GM21576 (cell line): ENCODE data around the gene GRAMD1A.
"Not testable (repeated sequence)": the region's sequence is repeated elsewhere in the genome, so short reads cannot be mapped to it uniquely, and the experiment has no call there.

Source experiments
- ATAC-seq: cut with Tn5 transposase; IDR thresholded peaks from one replicate; pipeline ENCODE4 v1.9.1; 2021; ENCODE audit warnings: mild to moderate bottlenecking, moderate library complexity; ENCODE audit not compliant: unreplicated experiment

GRAMD1A gene

DNA sequence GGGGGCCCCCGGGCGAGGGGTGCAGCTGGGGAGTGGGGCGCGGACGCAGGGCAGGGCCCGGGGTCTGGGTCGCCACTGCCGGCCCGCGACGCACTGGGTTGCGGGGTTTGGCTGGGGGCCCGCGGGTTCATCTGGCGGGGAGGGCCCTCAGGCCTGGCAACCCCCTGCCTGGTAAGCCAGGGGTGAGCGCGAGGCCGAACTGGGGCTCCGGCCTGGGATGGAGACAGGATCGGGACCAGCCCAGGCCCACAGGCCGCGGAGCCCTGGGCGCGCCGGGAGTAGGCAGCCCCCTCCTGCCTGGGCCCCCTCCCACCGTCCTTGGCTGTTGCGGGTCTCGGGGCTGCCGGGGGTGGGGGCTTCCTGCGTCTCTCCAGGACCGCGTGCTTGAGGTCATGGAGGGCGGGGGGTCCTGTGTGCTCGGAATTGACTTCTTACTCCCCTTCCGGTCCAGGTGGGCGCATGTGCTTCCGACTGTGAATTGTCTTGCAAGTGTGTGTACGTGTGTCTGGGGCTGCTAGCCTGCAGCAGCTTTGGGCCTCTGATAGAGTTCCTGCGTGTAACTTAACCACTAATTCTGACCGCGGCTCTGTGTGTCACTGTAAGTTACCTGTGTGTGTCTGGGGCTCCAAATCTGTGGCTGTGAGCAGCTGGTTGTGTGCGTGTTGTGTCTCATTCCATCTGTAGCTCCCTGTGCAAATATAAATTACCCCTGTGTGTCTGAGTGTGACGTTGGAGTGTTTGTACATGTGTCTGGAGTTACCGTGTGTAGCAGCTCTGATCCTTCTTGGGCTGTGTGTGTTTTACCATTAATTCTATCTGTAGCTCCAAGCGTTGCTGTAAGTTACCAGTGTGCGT is 751 bp downstream of the GRAMD1A start:
- ATAC-seq = no peak

DNA sequence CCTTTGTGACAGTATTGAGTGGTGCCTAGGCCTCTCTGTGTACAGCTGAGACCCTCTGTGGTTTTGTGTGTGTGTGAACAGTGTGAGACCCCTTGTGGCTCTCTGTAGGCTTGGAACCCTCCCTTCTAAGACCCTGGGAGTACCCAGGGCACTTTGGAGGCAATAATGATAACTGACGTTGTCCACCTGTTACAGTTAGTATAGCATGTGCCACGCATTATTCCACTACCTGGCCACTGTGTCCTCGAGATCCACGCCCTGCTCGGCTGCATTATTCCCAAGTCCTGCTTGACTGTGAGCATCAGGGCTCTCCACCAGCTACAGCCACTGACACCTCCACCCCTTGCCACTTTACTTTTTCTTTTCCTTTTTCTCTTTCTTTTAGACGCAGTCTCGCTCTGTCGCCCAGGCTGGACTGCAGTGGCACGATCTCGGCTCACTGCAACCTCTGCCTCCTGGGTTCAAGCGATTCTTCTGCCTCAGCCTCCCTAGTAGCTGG is 2.0 kb downstream of the GRAMD1A start:
- ATAC-seq = no peak

DNA sequence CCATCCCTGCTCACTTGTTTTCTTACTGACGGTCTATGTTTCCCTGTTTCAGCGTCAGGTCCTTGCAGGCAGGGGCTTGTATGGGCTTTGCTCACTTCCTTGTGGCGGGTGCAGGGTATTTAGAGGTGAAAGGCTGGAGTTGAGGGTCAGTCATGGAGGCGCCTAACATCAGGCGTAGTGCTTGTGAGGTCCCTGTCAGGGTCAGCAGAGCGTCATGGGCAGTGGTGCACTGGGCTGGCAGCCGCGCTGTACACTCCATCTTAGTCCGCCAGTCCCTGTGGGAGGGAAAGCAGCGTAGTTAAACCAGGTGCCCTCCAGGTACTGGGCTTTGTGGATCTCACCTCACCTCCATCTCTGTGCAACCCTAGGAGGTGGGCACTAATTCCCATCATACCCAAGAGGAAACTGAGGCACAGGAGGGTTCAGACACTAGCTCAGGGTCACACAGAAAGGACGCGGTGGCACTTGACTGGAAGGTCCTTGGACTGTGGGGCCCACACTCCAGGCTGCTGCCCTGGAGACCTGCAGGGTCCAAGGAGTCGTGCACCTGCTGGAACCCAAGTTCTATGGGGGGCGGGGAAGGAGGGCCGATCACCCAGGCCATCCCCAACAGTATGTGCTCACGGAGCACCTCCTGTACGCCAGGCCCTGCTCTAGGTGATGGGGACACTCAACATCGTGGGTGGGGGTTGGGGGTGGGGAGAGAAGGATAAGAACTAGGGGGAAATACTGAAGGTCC is 4.6 kb downstream of the GRAMD1A start:
- no peak for ATAC-seq

GRCh38 chr19:35005256-35005977 is 5.3 kb downstream of the GRAMD1A start:
- no peak for ATAC-seq

DNA sequence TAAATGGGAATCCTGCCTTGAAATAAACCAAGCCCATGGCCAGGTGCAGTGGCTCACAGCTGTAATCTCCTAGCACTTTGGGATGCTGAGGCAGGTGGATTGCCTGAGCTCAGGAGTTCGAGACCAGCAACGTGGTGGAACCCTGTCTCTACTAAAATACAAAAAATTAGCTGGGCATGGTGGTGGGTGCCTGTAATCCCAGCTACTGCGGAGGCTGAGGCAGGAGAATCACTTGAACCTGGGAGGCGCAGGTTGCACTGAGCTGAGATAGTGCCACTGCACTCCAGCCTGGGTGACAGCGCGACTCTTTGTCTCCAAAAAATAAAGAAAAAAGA is 5.9 kb downstream of the GRAMD1A start:
- not testable (repeated sequence) for ATAC-seq

DNA sequence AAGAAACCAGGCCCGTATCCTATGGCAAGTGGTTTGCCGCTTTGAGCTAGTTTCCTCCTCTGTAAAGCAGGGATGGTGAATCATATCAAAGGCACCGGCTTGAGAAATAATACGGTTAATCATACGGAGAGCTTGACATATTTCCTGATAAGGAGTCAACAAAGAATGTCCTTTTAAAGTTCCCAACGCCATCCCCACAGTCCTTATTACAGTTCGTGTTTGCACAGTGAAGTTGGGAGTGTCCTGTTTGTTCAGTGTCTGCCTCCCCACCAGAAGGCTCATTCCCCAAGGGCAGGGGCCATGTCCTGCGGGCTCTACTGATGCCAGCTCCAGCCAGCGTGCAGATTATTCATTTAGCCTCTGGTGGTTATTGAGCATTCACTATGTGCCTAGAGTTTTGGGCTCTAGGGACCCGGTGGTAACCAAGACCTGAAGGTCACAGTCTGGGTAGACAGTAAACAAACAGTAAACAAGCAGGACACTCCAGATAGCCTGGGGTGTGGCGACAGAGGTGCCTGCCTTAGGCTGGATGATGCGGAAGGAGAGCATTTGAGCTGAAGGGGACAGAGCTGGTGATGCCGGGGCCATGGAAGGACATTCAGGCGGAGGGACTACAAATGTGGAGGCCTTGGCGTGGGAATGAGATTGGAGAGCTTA is 6.3 kb downstream of the GRAMD1A start:
- ATAC-seq = no peak

DNA sequence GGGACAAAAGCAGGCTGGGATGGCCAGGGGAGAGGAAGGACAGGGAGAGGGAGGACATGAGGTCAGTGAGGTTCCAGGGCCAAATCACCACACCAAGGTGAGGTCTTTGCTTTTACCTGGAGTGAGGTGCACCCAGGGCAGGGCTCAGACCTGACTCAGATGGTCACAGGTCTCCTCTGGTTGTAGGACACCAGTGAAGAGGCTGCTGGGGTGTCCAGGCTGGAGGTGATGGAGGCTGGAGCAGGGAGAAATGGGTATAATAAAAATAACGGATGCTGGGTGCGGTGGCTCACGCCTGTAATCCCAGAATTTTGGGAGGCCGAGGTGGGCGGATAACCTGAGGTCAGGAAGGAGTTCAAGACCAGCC is 6.9 kb downstream of the GRAMD1A start:
- no peak for ATAC-seq

DNA sequence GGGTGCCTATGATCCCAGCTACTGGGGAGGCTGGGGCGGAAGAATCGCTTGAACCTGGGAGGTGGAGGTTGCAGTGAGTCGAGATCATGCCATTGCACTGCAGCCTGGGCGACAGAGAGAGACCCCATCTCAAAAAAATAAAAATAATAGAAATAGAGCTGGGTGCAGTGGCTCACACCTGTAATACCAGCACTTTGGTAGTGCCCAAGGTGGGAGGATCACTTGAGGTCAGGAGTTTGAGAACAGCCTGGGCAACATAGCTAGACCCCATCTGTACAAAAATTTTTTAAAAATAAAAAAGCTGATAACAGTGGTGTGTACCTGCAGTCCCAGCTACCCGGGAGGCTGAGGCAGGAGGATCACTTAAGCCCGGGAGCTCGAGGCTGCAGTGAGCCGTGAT is 7.3 kb downstream of the GRAMD1A start:
- ATAC-seq = not testable (repeated sequence)

DNA sequence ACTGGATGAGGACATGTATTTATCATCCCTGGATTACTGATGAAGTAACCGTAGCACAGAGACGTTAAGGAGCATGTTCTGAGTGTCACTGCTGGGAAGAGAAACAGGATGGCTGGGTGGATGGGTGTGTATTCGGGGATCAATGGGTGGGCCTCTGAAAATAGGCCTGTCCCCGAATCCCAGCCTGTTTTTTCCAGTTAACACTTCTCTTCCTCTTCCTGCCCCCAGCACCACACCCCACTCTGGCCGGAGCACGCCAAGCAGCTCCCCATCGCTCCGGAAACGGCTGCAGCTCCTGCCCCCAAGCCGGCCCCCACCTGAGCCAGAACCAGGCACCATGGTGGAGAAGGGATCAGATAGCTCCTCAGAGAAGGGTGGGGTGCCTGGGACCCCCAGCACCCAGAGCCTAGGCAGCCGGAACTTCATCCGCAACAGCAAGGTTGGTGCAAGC is 8.8 kb downstream of the GRAMD1A start:
- ATAC-seq = no peak

DNA sequence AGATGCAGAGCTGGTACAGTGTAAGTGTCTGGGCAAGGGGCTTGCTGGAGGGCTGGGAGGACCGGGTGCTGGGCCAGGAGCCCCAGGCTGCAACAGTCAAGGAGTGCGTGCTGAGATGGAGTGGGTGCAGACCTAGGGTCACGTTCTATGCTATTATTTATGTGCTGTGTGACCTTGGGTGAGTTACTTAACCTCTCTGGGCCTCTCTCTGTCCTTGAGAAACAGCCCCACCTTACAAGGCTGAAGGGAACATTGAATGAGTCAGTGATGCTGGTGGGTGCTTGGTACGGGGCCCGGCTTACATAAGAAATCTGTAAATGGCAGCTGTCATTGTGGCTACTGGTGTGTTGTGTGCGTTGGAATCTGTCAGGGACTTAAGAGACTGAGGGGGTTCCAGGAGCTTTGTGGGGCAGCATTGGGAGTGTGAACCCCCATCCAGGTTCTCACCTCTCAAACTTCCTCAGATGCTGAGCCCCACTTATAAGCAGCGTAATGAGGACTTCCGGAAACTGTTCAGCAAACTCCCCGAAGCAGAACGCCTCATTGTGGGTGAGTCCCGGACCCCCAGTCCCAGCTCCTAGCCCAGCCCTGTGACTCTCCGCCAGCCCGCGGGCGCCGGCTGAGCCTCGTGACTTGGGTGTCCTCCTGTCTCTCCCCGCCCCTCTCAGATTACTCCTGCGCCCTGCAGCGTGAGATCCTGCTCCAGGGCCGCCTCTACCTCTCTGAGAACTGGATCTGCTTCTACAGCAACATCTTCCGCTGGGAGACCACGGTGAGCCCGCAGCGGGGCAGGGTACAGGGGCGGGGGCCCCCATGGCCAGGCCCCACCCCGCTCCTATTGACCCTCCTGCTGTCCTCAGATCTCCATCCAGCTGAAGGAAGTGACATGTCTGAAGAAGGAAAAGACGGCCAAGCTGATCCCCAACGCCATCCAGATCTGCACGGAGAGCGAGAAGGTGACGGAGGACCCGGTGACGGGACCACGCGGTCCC is 9.6 kb downstream of the GRAMD1A start:
- no peak for ATAC-seq

GRCh38 chr19:35011091-35011689 is 11.1 kb downstream of the GRAMD1A start:
- ATAC-seq = no peak

DNA sequence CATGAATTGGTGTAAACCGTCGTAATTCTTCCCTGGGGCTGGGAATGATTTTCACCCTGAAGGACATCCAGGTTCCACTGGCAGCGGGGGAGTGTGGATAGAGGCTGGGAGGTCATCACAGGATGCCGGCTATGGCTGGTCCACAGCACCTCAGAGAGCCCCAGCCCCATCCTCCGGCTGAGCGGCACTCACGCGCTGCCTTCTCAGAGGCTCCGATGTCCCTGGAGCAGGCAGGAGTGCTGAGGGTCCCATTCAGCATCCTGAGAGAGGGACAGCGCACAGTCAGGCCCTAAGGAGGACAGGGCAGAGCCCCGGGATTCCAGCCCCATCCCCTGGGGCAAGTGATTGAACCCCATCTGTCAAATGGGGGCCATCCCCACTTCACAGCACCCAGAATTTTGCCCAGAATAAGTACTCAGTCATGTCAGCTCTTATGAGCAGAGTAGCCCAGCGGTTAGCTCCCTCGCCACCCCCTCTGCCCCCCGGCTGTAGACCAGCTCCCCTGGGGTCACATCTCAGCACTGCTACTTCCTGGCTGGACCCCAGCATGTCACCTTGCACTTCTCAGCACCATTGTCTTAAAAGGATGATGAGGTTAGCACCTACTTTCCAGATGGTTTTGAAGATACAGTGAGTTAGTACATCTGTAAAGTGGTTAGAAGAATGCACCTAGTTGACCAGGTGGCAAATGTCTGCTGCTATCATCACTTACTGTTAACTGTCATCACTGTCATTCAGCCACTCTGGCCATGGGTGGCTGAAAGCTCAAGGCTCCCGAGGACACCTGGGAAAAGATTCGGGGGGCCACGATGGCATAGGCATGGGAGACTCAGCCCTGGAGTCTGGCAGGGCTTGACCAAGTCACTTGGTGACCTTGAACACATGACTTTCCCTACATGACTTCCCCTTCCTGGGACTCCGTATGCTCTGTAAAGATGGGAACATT is 11.9 kb downstream of the GRAMD1A start:
- no peak for ATAC-seq

GRCh38 chr19:35013041-35013819 is 13.1 kb downstream of the GRAMD1A start:
- no peak for ATAC-seq

GRCh38 chr19:35013820-35014754 is 14.0 kb downstream of the GRAMD1A start:
- no peak for ATAC-seq

- not testable (repeated sequence) for ATAC-seq
Observed at GRCh38 chr19:35014774-35015173, 14.7 kb downstream of the GRAMD1A start.

DNA sequence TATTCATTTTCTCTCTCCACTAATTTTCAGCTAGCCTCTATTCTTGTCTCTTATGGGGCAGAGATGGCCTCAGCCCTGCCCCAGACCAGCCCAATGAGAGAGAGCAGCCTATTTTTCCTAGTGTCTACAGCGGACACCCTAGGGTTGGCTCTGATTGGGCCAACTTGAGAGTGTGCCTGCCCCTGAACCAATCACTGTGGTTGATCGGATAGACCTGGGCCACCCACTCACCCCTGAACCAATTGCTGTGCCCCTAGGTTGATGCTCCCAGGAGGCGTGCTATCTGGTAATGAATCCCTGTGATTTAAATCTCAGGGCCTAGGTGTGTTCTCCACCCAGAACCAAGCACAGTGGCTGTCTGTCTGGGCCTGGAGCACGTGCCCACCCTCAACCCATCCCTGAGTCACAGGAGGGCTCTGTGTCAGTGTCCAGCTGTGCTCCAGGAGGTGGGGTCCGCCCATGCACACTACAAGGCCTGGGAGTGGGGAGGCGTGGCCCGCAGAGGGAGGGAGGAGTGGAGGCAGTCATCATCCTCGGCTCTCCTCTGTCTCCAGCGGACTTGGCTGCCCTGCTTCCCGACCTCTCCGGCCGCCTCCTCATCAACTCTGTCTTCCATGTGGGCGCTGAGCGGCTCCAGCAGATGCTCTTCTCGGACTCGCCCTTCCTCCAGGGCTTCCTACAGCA is 15.3 kb downstream of the GRAMD1A start:
- ATAC-seq = no peak
